Endothelial cell of umbilical vein (primary cell): ENCODE data around the gene PPFIA1. TPM values are rescaled to one million over a fixed set of nuclear protein-coding genes. Genes with fewer than 3 reads are reported as not detected.

Experiments used
- BruUV-seq: library from RNA; stranded (reverse); fragments of 400-500 nt; replicated peaks from 2 replicates; lab custom pipeline; 2021; lab: Mats Ljungman, UMichigan
- CTCF ChIA-PET: fragments of 300-600, 350-600 bp; sonication (Branson Sonifier 250); formaldehyde crosslinking; loops from one replicate; lab custom pipeline; 2021; ENCODE audit warnings: antibody characterized with exemption, inconsistent platforms; lab: Charles Lee
- POLR2A ChIA-PET: fragments of 300-600, 350-600 bp; sonication (Branson Sonifier 250); formaldehyde crosslinking; loops from one replicate; lab custom pipeline; 2021; ENCODE audit warnings: antibody characterized with exemption, inconsistent platforms; lab: Charles Lee
- DNase-seq: peaks from one replicate; pipeline ENCODE4 v3.0.0-alpha.2; 2011; ENCODE audit warnings: low read depth, low spot score
- FAIRE-seq: peaks from 2 replicates; lab custom pipeline; 2011; peaks lifted over from hg19 to GRCh38; lab: Jason Lieb, UNC
- H2AFZ ChIP-seq: 2 replicates; pipeline ENCODE4 v1.6.0; 2012; ENCODE audit warnings: low read depth, low read length, control low read depth, inconsistent platforms
- H3K27ac ChIP-seq: 2 replicates; pipeline ENCODE4 v1.5.1; 2011; ENCODE audit warnings: low read depth, mild to moderate bottlenecking, control low read depth, low read length, moderate library complexity; ENCODE audit not compliant: insufficient read depth
- H3K27me3 ChIP-seq, 2 experiments: 2 replicates each; pipeline versions ENCODE4 v1.6.0 to v1.6.1; 2011; ENCODE audit warnings: low read length in 2 of 2, mixed read lengths in 1 of 2; ENCODE audit not compliant: control insufficient read depth in 2 of 2, insufficient read depth in 2 of 2
- H3K36me3 ChIP-seq, 2 experiments: 2 replicates in 1 of 2; 3 replicates in 1 of 2; pipeline ENCODE4 v1.5.1; 2011; ENCODE audit warnings: low read length in 2 of 2, mild to moderate bottlenecking in 1 of 2, moderate library complexity in 1 of 2; ENCODE audit not compliant: control insufficient read depth in 2 of 2, insufficient read depth in 2 of 2; ENCODE audit errors: extremely low read depth in 1 of 2
- H3K4me1 ChIP-seq: 3 replicates; pipeline ENCODE4 v1.5.1; 2011; ENCODE audit warnings: mild to moderate bottlenecking, low read length; ENCODE audit not compliant: control insufficient read depth, insufficient read depth; ENCODE audit errors: extremely low read depth
- H3K4me2 ChIP-seq: 2 replicates; pipeline ENCODE4 v1.6.1; 2011; ENCODE audit warnings: low read length, control low read depth, mixed read lengths; ENCODE audit not compliant: insufficient read depth
- H3K4me3 ChIP-seq, 3 experiments: fragments of 200-600 bp in 1 of 3; sonication (generic), shearing (Covaris generic) in 1 of 3; replicated peaks in 1 of 3; 2 replicates each; pipeline ENCODE4 v1.5.1; 2011 to 2016; ENCODE audit warnings: control low read depth in 3 of 3, low read length in 3 of 3, mild to moderate bottlenecking in 2 of 3, inconsistent platforms in 1 of 3, low read depth in 1 of 3, moderate library complexity in 1 of 3; ENCODE audit not compliant: insufficient read depth in 1 of 3
- H3K79me2 ChIP-seq: 2 replicates; pipeline ENCODE4 v1.6.0; 2012; ENCODE audit warnings: low read length, inconsistent platforms; ENCODE audit not compliant: control insufficient read depth, insufficient read depth
- H3K9ac ChIP-seq: replicated peaks from 2 replicates; pipeline ENCODE3; 2011; ENCODE audit warnings: low read length, control low read depth; ENCODE audit not compliant: insufficient read depth; ENCODE audit errors: extremely low read depth
- H3K9me1 ChIP-seq: replicated peaks from 3 replicates; pipeline ENCODE4 v1.6.0; 2011; ENCODE audit warnings: mild to moderate bottlenecking, low read length; ENCODE audit not compliant: control insufficient read depth, insufficient read depth; ENCODE audit errors: extremely low read depth
- H3K9me3 ChIP-seq: replicated peaks from 2 replicates; pipeline ENCODE4 v1.5.1; 2012; ENCODE audit warnings: low read length, inconsistent platforms; ENCODE audit not compliant: control insufficient read depth, insufficient read depth
- H4K20me1 ChIP-seq: replicated peaks from 2 replicates; pipeline ENCODE3; 2011; ENCODE audit warnings: mild to moderate bottlenecking, low read length; ENCODE audit not compliant: control insufficient read depth, insufficient read depth; ENCODE audit errors: extremely low read depth
- CTCF ChIP-seq, 2 donors: IDR thresholded peaks; 1 replicate in 1 of 2; 2 replicates in 1 of 2; pipeline ENCODE4 v1.5.1; 2011; ENCODE audit warnings: low read length in 2 of 2, mild to moderate bottlenecking in 2 of 2, moderate library complexity in 2 of 2, control low read depth in 1 of 2, inconsistent platforms in 1 of 2, low read depth in 1 of 2; ENCODE audit not compliant: insufficient read depth in 1 of 2; ENCODE audit errors: extremely low read depth in 1 of 2
- EZH2 ChIP-seq: IDR thresholded peaks from 2 replicates; pipeline ENCODE4 v1.6.1; 2012; ENCODE audit warnings: borderline replicate concordance, low read depth, mild to moderate bottlenecking, moderate library complexity, low read length, inconsistent platforms; ENCODE audit not compliant: severe bottlenecking
- FOS ChIP-seq: IDR thresholded peaks from 2 replicates; pipeline ENCODE4 v1.6.1; 2011; ENCODE audit warnings: mild to moderate bottlenecking, low read length, moderate library complexity, borderline replicate concordance; ENCODE audit not compliant: insufficient read depth
- GATA2 ChIP-seq: IDR thresholded peaks from 2 replicates; pipeline ENCODE4 v1.7.0; 2011; ENCODE audit warnings: low read depth, mild to moderate bottlenecking, moderate library complexity, mixed read lengths, low read length; ENCODE audit not compliant: insufficient read length, insufficient read depth
- JUN ChIP-seq: IDR thresholded peaks from 2 replicates; pipeline ENCODE4 v1.6.1; 2011; ENCODE audit warnings: borderline replicate concordance, low read depth; ENCODE audit not compliant: insufficient read length, insufficient read depth
- MAX ChIP-seq: IDR thresholded peaks from 2 replicates; pipeline ENCODE4 v1.6.1; 2011; ENCODE audit not compliant: insufficient read depth, insufficient read length
- MYC ChIP-seq: IDR thresholded peaks from one replicate; pipeline ENCODE4 v1.6.1; 2011; ENCODE audit warnings: mild to moderate bottlenecking, low read depth, low read length
- POLR2A ChIP-seq: IDR thresholded peaks from 2 replicates; pipeline ENCODE4 v1.6.1; 2012; ENCODE audit warnings: low read depth, mild to moderate bottlenecking, control low read depth, low read length
- POLR2AphosphoS5 ChIP-seq: IDR thresholded peaks from 2 replicates; pipeline ENCODE4 v1.6.1; 2012; ENCODE audit warnings: low read depth, mild to moderate bottlenecking, control low read depth, low read length, moderate library complexity; ENCODE audit not compliant: insufficient read depth
- dilution Hi-C: fragments of 300-500 bp; cut with MboI; formaldehyde crosslinking; loops from one replicate; pipeline ENCODE4 v1.15.0; 2019; ENCODE audit warnings: low sequenced_read_pairs; ENCODE audit not compliant: extremely low pct_ligation_motif_present
- intact Hi-C: fragments of 100-400 bp; cut with micrococcal nuclease; formaldehyde crosslinking; loops from one replicate; pipeline ENCODE4 v1.10.0; 2022
- polyA plus RNA-seq, 4 experiments: library from polyadenylated mRNA; depleted of rRNA in 3 of 4; stranded (reverse) in 3 of 4; unstranded in 1 of 4; fragments of >200 nt; gene quantifications; 2 replicates each; pipeline versions ENCODE4 v1.2.1 to v1.2.3, GENCODE V29; 2011 to 2012; ENCODE audit warnings: missing spikeins in 1 of 4
- total RNA-seq: library from RNA; stranded (reverse); gene quantifications from 2 replicates; pipeline ENCODE4 v1.2.3, GENCODE V29; 2021

Gene PPFIA1
- total and polyA plus RNA-seq, 2 donors (not counting 3 experiments of a cell fraction or from before 2014, with no cell fraction given) = 44.3 to 60.9 TPM

- Histone ChIP-seq H3K27ac (no peak overlapping the region), H3K4me2 (no peak overlapping the region), H3K4me3 (no peak overlapping the region), H3K36me3 (peaks cover 5 to 13% of the 10 kb centered on the region in 2 experiments), H3K9ac (no peak overlapping the region), H3K79me2 (peaks cover 2% of the 10 kb centered on the region), H3K4me1 (no peaks in the 10 kb centered on the region), H4K20me1 (no peaks in the 10 kb centered on the region), H2AFZ (no peak overlapping the region), H3K27me3 (no peaks in the 10 kb centered on the region), H3K9me1 (no peaks in the 10 kb centered on the region), H3K9me3 (no peaks in the 10 kb centered on the region)
- intact Hi-C loops (no loop called here), dilution Hi-C loops (no loop called here)
- BruUV-seq = no TSS peak
- CTCF ChIA-PET = interaction anchor here (1.1 to 1.6 kb wide), 2 partner anchors 8 to 45 kb away, joined by 3 to 4 read pairs; no protein-coding TSS in a partner anchor
- FAIRE-seq (no peak), DNase-seq (no peak)
- POLR2A ChIA-PET = no interaction called here
- TF ChIP-seq EZH2 (no peak), JUN (no peak), CTCF (IDR thresholded peaks at IDR 0.05; ENCODE audit: extremely low read depth in 1 of 2, insufficient read depth in 1 of 2, low read depth in 1 of 2, low read length in 2 of 2) (no peak), POLR2A (no peak), MYC (no peak), POLR2AphosphoS5 (no peak), GATA2 (no peak), MAX (no peak), FOS (no peak)
Observed at GRCh38 chr11:70326833-70327232, 56.3 kb downstream of the PPFIA1 start.
